Suprapubic skin (tissue), 3 donors: ENCODE results near the gene PMAIP1.

Experiments
- EP300 ChIP-seq: sonication (generic); formaldehyde crosslinking; IDR thresholded peaks from one replicate; pipeline ENCODE4 v1.6.1; 2017; ENCODE audit warnings: antibody characterized with exemption
- TF ChIP-seq, protein P1 (sequence below), 2 donors: fragments of 200-600 bp in 1 of 2; fragments of 450-650 bp in 1 of 2; sonication (generic) in 1 of 2; IDR thresholded peaks; one replicate each; pipeline ENCODE4 v1.5.1; 2016 to 2019; ENCODE audit warnings: antibody characterized with exemption in 2 of 2, mild to moderate bottlenecking in 1 of 2, moderate library complexity in 1 of 2

DNA sequence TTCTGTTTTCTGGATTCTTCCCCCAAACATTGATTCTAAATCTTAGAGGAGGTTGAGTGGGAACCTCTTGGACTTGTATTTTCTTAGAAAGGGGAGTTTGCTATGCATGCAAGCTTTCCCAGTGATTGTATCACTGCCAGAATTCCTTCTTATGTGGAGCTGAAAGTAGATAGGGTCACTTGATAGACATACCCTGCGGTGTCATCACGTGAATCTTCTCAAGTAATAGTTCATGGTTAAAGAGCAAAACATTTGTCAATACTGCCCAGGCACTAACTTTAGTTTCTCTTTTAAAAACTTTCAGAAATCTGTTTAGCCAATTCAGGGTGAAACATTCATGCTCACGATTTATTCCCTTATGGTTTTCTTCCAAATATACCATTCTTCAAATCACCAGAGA is 6.4 kb downstream of the PMAIP1 start:
- no peak for TF ChIP-seq EP300
- TF ChIP-seq, protein P1, sequence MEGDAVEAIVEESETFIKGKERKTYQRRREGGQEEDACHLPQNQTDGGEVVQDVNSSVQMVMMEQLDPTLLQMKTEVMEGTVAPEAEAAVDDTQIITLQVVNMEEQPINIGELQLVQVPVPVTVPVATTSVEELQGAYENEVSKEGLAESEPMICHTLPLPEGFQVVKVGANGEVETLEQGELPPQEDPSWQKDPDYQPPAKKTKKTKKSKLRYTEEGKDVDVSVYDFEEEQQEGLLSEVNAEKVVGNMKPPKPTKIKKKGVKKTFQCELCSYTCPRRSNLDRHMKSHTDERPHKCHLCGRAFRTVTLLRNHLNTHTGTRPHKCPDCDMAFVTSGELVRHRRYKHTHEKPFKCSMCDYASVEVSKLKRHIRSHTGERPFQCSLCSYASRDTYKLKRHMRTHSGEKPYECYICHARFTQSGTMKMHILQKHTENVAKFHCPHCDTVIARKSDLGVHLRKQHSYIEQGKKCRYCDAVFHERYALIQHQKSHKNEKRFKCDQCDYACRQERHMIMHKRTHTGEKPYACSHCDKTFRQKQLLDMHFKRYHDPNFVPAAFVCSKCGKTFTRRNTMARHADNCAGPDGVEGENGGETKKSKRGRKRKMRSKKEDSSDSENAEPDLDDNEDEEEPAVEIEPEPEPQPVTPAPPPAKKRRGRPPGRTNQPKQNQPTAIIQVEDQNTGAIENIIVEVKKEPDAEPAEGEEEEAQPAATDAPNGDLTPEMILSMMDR (IDR thresholded peaks at IDR 0.05): no peak
